IMR-90 (cell line): ENCODE data around the gene PDE6H. TPM values are rescaled to one million over a fixed set of nuclear protein-coding genes. Genes with fewer than 3 reads are reported as not detected.
A peak's percentile ranks its signal among the peaks of the same experiment; 100 is the strongest.

Experiments used
- ATAC-seq: fragments of 200-7000 bp; cut with Tn5 transposase; 2 replicates; pipeline ENCODE4 v1.9.1; 2020; ENCODE audit warnings: low read depth, mild to moderate bottlenecking, moderate library complexity
- BruUV-seq: library from RNA; stranded (reverse); fragments of 400-500 nt; replicated peaks from 2 replicates; lab custom pipeline; 2021; lab: Mats Ljungman, UMichigan
- CTCF ChIA-PET: fragments of 300-600 bp; formaldehyde crosslinking; extraction: SDS; loops from one replicate; lab custom pipeline; 2021; ENCODE audit warnings: antibody characterized with exemption; lab: Yijun Ruan, JAX
- POLR2A ChIA-PET: fragments of 300-600 bp; sonication (Branson Sonifier 250); formaldehyde crosslinking; loops from one replicate; lab custom pipeline; 2022; ENCODE audit warnings: antibody characterized with exemption; ENCODE audit not compliant: unreplicated experiment; lab: Charles Lee
- DNase-seq: peaks from one replicate; pipeline ENCODE4 v3.0.0; 2013
- H2AFZ ChIP-seq: replicated peaks from 2 replicates; pipeline ENCODE3; 2013; ENCODE audit warnings: low read length, mild to moderate bottlenecking; ENCODE audit not compliant: poor library complexity
- H2AK5ac ChIP-seq: 2 replicates; pipeline ENCODE4 v1.6.1; 2013; ENCODE audit warnings: low read depth, low read length, inconsistent platforms
- H2AK9ac ChIP-seq: replicated peaks from 2 replicates; pipeline ENCODE3; 2013; ENCODE audit warnings: mild to moderate bottlenecking, low read depth, low read length, moderate library complexity; ENCODE audit not compliant: poor library complexity
- H2BK120ac ChIP-seq: 2 replicates; pipeline ENCODE4 v1.6.1; 2013; ENCODE audit warnings: low read depth, low read length, inconsistent platforms
- H2BK15ac ChIP-seq: 3 replicates; pipeline ENCODE4 v1.6.1; 2013; ENCODE audit warnings: low read depth, low read length, inconsistent platforms
- H2BK20ac ChIP-seq: 2 replicates; pipeline ENCODE4 v1.6.1; 2013; ENCODE audit warnings: low read depth, mild to moderate bottlenecking, inconsistent platforms, low read length, moderate library complexity
- H2BK5ac ChIP-seq: 2 replicates; pipeline ENCODE4 v1.6.1; 2013; ENCODE audit warnings: mild to moderate bottlenecking, low read depth, low read length, inconsistent platforms; ENCODE audit not compliant: poor library complexity, severe bottlenecking
- H3K14ac ChIP-seq: replicated peaks from 2 replicates; pipeline ENCODE4 v1.6.1; 2013; ENCODE audit warnings: low read depth, low read length, inconsistent platforms
- H3K18ac ChIP-seq: 2 replicates; pipeline ENCODE4 v1.6.1; 2013; ENCODE audit warnings: low read depth, low read length, control low read depth
- H3K23ac ChIP-seq: 2 replicates; pipeline ENCODE4 v1.6.1; 2013; ENCODE audit warnings: low read depth, low read length, inconsistent platforms
- H3K27ac ChIP-seq: 2 replicates; pipeline ENCODE4 v1.5.1; 2013; ENCODE audit warnings: mild to moderate bottlenecking, control low read depth, low read length; ENCODE audit not compliant: insufficient read depth
- H3K27me3 ChIP-seq: 2 replicates; pipeline ENCODE4 v1.6.1; 2013; ENCODE audit warnings: low read length; ENCODE audit not compliant: control insufficient read depth, insufficient read depth
- H3K36me3 ChIP-seq: 2 replicates; pipeline ENCODE4 v1.6.1; 2013; ENCODE audit warnings: low read length, mixed read lengths; ENCODE audit not compliant: control insufficient read depth, insufficient read depth
- H3K4ac ChIP-seq: 2 replicates; pipeline ENCODE4 v1.6.1; 2013; ENCODE audit warnings: low read depth, low read length, inconsistent platforms
- H3K4me1 ChIP-seq: 2 replicates; pipeline ENCODE4 v1.6.1; 2013; ENCODE audit warnings: low read length, mixed read lengths; ENCODE audit not compliant: control insufficient read depth, insufficient read depth
- H3K4me2 ChIP-seq: 2 replicates; pipeline ENCODE4 v1.6.1; 2013; ENCODE audit warnings: low read depth, mild to moderate bottlenecking, control low read depth, low read length, moderate library complexity
- H3K4me3 ChIP-seq: 2 replicates; pipeline ENCODE4 v1.5.1; 2013; ENCODE audit warnings: low read depth, mild to moderate bottlenecking, control low read depth, low read length, moderate library complexity; ENCODE audit not compliant: insufficient read depth
- H3K56ac ChIP-seq: 2 replicates; pipeline ENCODE4 v1.6.1; 2013; ENCODE audit warnings: low read length, inconsistent platforms; ENCODE audit not compliant: insufficient read depth; ENCODE audit errors: extremely low read depth
- H3K79me1 ChIP-seq, 2 experiments: 2 replicates each; pipeline ENCODE4 v1.6.1; 2013; ENCODE audit warnings: low read length in 2 of 2, inconsistent platforms in 1 of 2, low read depth in 1 of 2
- H3K9ac ChIP-seq: 2 replicates; pipeline ENCODE4 v1.6.1; 2013; ENCODE audit warnings: low read depth, low read length, control low read depth
- H3K9me1 ChIP-seq: 2 replicates; pipeline ENCODE4 v1.6.1; 2013; ENCODE audit warnings: low read length, inconsistent platforms; ENCODE audit not compliant: insufficient read depth
- H3K9me3 ChIP-seq: 2 replicates; pipeline ENCODE4 v1.6.1; 2013; ENCODE audit warnings: low read length; ENCODE audit not compliant: control insufficient read depth, insufficient read depth
- H4K20me1 ChIP-seq: 2 replicates; pipeline ENCODE4 v1.6.1; 2013; ENCODE audit warnings: low read length, inconsistent platforms; ENCODE audit not compliant: insufficient read depth
- H4K5ac ChIP-seq: 2 replicates; pipeline ENCODE4 v1.6.1; 2013; ENCODE audit warnings: mild to moderate bottlenecking, low read depth, low read length, control low read depth
- H4K8ac ChIP-seq, 2 experiments: 2 replicates each; pipeline ENCODE4 v1.6.1; 2013; ENCODE audit warnings: low read depth in 2 of 2, low read length in 2 of 2, control low read depth in 1 of 2, inconsistent platforms in 1 of 2
- H4K91ac ChIP-seq: 2 replicates; pipeline ENCODE4 v1.6.1; 2013; ENCODE audit warnings: low read depth, low read length, inconsistent platforms; ENCODE audit not compliant: insufficient read depth
- BHLHE40 ChIP-seq: fragments of 150-350 bp; IDR thresholded peaks from 2 replicates; pipeline ENCODE4 v1.6.1; 2016; ENCODE audit warnings: mild to moderate bottlenecking, low read depth, low read length
- CHD1 ChIP-seq: IDR thresholded peaks from 2 replicates; pipeline ENCODE4 v1.6.1; 2012; ENCODE audit warnings: low read depth, low read length, improper control_type of control experiment
- MXI1 ChIP-seq: IDR thresholded peaks from 2 replicates; pipeline ENCODE4 v1.6.1; 2012; ENCODE audit warnings: low read depth, mild to moderate bottlenecking, low read length, moderate library complexity, borderline replicate concordance
- RFX5 ChIP-seq: IDR thresholded peaks from 2 replicates; pipeline ENCODE4 v1.8.0; 2012; ENCODE audit warnings: low read depth, mild to moderate bottlenecking, low read length, moderate library complexity
- USF2 ChIP-seq: fragments of 150-350 bp; IDR thresholded peaks from 2 replicates; pipeline ENCODE4 v1.6.1; 2017; ENCODE audit warnings: mild to moderate bottlenecking, antibody characterized with exemption, low read length, low read depth
- WGBS, 2 experiments: methylation state at CpG; one replicate each; pipeline versions ENCODE4 v1.1.5 to v1.1.7; 2013; ENCODE audit warnings: missing lambda C conversion rate in 2 of 2; ENCODE audit not compliant: insufficient read length in 1 of 2; ENCODE audit errors: extremely low coverage in 2 of 2; 5-methylcytosine and 5-hydroxymethylcytosine counted together
- dilution Hi-C: fragments of 300-500 bp; cut with HindIII; formaldehyde crosslinking; loops from one replicate; pipeline ENCODE4 v1.14.3; 2018; ENCODE audit warnings: low sequenced_read_pairs; ENCODE audit not compliant: unreplicated experiment
- in situ Hi-C: fragments of 300-500 bp; cut with MboI; formaldehyde crosslinking; loops from 3 replicates; pipeline ENCODE4 v1.14.3; 2019; ENCODE audit warnings: low sequenced_read_pairs, inconsistent platforms, mixed read lengths
- intact Hi-C: fragments of 100-400 bp; cut with micrococcal nuclease; formaldehyde crosslinking; loops from 2 replicates; pipeline ENCODE4 v1.10.0; 2022
- polyA plus RNA-seq, 3 experiments: library from polyadenylated mRNA; depleted of rRNA; stranded (reverse); fragments of >200 nt; gene quantifications; 2 replicates each; pipeline ENCODE4 v1.2.3, GENCODE V29; 2012; ENCODE audit warnings: low replicate concordance in 1 of 3
- total RNA-seq: library from RNA; depleted of rRNA; stranded (reverse); fragments of >200 nt; gene quantifications from 2 replicates; pipeline ENCODE4 v1.2.3, GENCODE V29; 2012

The PDE6H gene
- total and polyA plus RNA-seq, 2 of the 4 experiments (the other 2 are of a cell fraction): not detected

- no peak for TF ChIP-seq RFX5
These were observed 12.0 kb upstream of the PDE6H start (continued) for GRCh38 chr12:14960548-14961465.

- H4K8ac ChIP-seq: 0 out of 4 replicates have a peak within 1 kb of the TSS, but pooled peaks of 1 of the 2 experiments have one; percentile 19
- POLR2A ChIA-PET: no interaction called here
- ATAC-seq: no peak
- H2BK15ac ChIP-seq: 0 out of 3 replicates have a peak within 1 kb of the TSS, but pooled peaks have one; percentile 26
- dilution Hi-C loops: no loop called here
- H3K4me2 ChIP-seq: no peak within 1 kb of the TSS
- no peak within 1 kb of the TSS for H4K5ac ChIP-seq
- H2AK9ac ChIP-seq: no peak within 1 kb of the TSS
- no peak within 1 kb of the TSS for H3K18ac ChIP-seq
- 0 out of 2 replicates have a peak within 1 kb of the TSS, but pooled peaks have one; percentile 37 for H3K14ac ChIP-seq
- no peak within 1 kb of the TSS; the same call in 1 of the 2 replicates for H2BK120ac ChIP-seq
- CTCF ChIA-PET: no interaction called here
- no peak for DNase-seq
- no peak for TF ChIP-seq BHLHE40
- no peak for TF ChIP-seq CHD1
- TF ChIP-seq MXI1: no peak
- TF ChIP-seq USF2: no peak
- peak within 1 kb of the TSS; percentile 5 for H4K91ac ChIP-seq
- peak within 1 kb of the TSS; percentile 9 for H2BK5ac ChIP-seq
- no peaks in the 10 kb centered on the region for H3K79me1 ChIP-seq
- no peaks in the 10 kb centered on the region for H3K36me3 ChIP-seq
- H3K4me1 ChIP-seq: peaks cover 3% of the 10 kb centered on the region; the same call in 1 of the 2 replicates
- no peak within 1 kb of the TSS for H3K27ac ChIP-seq
- H2AFZ ChIP-seq: peak within 1 kb of the TSS; percentile 47
- no TSS peak for BruUV-seq
- in situ Hi-C loops: no loop called here
- H3K9me1 ChIP-seq: peaks cover 3% of the 10 kb centered on the region; the same call in 1 of the 2 replicates
- H3K4me3 ChIP-seq: no peak within 1 kb of the TSS
- H3K4ac ChIP-seq: peak within 1 kb of the TSS; percentile 36; the same call in 1 of the 2 replicates
- no peak within 1 kb of the TSS for H3K56ac ChIP-seq
- H3K9ac ChIP-seq: no peak within 1 kb of the TSS
- H4K20me1 ChIP-seq: no peaks in the 10 kb centered on the region
- peak within 1 kb of the TSS; percentile 42 for H2AK5ac ChIP-seq
- WGBS, 2 experiments: no CpG with 5 or more reads among the region's 14 CpGs
- H3K23ac ChIP-seq: no peak within 1 kb of the TSS
- H3K9me3 ChIP-seq: no peaks in the 10 kb centered on the region
- no peak within 1 kb of the TSS for H2BK20ac ChIP-seq
- H3K27me3 ChIP-seq: no peaks in the 10 kb centered on the region
- intact Hi-C loops: no loop called here
These were observed 11.2 kb upstream of the PDE6H start, which contains the start of gene ARHGDIB for GRCh38 chr12:14961466-14962152. Gene ARHGDIB (minus strand): TSS chr12:14961601. CDS start chr12:14950712, 10,889 bp downstream.
